ENCODE results near the gene SUGT1. TPM values are rescaled to one million over a fixed set of nuclear protein-coding genes. Genes with fewer than 3 reads are reported as not detected.

SUGT1 gene
- total and polyA plus RNA-seq, 10 of the 15 experiments (the other 5 are each of a cell fraction or from before 2014, with no cell fraction given) = 46.7 to 122 (median 77.3) TPM

DNA sequence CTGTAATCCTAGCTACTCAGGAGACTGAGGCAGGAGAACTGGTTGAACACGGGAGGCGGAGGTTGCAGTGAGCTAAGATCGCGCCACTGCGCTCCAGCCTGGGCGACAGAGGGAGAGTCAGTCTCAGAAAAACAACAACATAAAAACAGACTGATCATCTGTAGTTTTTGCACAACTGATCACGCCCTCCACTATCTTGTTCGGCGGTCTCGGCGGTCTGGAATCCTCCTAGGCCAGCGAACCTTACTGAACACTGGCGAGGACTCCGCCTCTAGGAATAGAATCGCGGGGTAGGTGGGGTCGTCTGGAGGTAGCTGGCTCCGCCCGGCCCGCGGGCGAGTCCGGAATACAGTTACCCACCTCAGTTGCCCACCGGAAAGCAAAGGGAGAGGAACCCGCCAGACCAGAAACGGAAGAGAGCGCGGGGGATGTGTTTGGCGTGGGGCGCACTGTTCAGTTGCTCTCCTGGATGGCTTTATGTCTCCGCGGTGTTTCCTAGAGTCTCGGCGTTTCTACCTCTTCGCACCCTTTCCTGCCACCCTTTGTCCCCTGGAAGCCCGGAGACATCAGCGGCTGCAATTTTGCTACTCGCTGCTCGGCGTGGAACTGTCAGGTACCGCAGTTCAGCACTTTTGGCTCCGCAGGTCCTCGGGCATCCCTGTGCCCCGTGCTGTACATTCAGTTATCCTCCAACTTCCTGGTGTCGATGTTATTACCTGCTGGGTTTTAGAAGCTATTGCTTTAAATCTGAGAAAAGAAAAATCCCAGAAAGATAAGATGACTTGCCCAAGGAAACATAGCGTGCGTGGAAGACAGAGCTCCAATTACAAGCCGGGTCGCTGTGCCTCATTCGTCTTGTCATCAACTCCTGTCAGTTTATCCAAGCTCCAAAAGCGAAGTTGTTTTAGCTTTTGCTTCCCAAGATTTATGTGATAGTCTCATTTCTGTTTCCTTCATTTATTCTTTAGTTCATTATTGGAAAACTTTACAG lies 35.3 kb upstream of the SUGT1 start (continued):
- TF ChIP-seq, protein P1, sequence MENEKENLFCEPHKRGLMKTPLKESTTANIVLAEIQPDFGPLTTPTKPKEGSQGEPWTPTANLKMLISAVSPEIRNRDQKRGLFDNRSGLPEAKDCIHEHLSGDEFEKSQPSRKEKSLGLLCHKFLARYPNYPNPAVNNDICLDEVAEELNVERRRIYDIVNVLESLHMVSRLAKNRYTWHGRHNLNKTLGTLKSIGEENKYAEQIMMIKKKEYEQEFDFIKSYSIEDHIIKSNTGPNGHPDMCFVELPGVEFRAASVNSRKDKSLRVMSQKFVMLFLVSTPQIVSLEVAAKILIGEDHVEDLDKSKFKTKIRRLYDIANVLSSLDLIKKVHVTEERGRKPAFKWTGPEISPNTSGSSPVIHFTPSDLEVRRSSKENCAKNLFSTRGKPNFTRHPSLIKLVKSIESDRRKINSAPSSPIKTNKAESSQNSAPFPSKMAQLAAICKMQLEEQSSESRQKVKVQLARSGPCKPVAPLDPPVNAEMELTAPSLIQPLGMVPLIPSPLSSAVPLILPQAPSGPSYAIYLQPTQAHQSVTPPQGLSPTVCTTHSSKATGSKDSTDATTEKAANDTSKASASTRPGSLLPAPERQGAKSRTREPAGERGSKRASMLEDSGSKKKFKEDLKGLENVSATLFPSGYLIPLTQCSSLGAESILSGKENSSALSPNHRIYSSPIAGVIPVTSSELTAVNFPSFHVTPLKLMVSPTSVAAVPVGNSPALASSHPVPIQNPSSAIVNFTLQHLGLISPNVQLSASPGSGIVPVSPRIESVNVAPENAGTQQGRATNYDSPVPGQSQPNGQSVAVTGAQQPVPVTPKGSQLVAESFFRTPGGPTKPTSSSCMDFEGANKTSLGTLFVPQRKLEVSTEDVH (IDR thresholded peaks at IDR 0.05; ENCODE audit: low read depth, partially characterized antibody) = peak; percentile 88
- TF ChIP-seq, protein P2, sequence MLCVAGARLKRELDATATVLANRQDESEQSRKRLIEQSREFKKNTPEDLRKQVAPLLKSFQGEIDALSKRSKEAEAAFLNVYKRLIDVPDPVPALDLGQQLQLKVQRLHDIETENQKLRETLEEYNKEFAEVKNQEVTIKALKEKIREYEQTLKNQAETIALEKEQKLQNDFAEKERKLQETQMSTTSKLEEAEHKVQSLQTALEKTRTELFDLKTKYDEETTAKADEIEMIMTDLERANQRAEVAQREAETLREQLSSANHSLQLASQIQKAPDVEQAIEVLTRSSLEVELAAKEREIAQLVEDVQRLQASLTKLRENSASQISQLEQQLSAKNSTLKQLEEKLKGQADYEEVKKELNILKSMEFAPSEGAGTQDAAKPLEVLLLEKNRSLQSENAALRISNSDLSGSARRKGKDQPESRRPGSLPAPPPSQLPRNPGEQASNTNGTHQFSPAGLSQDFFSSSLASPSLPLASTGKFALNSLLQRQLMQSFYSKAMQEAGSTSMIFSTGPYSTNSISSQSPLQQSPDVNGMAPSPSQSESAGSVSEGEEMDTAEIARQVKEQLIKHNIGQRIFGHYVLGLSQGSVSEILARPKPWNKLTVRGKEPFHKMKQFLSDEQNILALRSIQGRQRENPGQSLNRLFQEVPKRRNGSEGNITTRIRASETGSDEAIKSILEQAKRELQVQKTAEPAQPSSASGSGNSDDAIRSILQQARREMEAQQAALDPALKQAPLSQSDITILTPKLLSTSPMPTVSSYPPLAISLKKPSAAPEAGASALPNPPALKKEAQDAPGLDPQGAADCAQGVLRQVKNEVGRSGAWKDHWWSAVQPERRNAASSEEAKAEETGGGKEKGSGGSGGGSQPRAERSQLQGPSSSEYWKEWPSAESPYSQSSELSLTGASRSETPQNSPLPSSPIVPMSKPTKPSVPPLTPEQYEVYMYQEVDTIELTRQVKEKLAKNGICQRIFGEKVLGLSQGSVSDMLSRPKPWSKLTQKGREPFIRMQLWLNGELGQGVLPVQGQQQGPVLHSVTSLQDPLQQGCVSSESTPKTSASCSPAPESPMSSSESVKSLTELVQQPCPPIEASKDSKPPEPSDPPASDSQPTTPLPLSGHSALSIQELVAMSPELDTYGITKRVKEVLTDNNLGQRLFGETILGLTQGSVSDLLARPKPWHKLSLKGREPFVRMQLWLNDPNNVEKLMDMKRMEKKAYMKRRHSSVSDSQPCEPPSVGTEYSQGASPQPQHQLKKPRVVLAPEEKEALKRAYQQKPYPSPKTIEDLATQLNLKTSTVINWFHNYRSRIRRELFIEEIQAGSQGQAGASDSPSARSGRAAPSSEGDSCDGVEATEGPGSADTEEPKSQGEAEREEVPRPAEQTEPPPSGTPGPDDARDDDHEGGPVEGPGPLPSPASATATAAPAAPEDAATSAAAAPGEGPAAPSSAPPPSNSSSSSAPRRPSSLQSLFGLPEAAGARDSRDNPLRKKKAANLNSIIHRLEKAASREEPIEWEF (IDR thresholded peaks at IDR 0.05; ENCODE audit: insufficient replicate concordance, low read depth, low read length) = no peak
- TF ChIP-seq BACH1 (IDR thresholded peaks at IDR 0.05; ENCODE audit: borderline replicate concordance) = no peak; the same call in 1 of the 2 replicates
- peak; percentile 92 for TF ChIP-seq MXI1 (IDR thresholded peaks at IDR 0.05; ENCODE audit: low read depth, low read length)
- TF ChIP-seq, protein P3, sequence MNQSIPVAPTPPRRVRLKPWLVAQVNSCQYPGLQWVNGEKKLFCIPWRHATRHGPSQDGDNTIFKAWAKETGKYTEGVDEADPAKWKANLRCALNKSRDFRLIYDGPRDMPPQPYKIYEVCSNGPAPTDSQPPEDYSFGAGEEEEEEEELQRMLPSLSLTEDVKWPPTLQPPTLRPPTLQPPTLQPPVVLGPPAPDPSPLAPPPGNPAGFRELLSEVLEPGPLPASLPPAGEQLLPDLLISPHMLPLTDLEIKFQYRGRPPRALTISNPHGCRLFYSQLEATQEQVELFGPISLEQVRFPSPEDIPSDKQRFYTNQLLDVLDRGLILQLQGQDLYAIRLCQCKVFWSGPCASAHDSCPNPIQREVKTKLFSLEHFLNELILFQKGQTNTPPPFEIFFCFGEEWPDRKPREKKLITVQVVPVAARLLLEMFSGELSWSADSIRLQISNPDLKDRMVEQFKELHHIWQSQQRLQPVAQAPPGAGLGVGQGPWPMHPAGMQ (IDR thresholded peaks at IDR 0.05; ENCODE audit: borderline replicate concordance) = no peak
- TF ChIP-seq, protein P4, sequence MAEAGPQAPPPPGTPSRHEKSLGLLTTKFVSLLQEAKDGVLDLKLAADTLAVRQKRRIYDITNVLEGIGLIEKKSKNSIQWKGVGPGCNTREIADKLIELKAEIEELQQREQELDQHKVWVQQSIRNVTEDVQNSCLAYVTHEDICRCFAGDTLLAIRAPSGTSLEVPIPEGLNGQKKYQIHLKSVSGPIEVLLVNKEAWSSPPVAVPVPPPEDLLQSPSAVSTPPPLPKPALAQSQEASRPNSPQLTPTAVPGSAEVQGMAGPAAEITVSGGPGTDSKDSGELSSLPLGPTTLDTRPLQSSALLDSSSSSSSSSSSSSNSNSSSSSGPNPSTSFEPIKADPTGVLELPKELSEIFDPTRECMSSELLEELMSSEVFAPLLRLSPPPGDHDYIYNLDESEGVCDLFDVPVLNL (IDR thresholded peaks at IDR 0.05; ENCODE audit: low read depth, low read length) = no peak
- TF ChIP-seq ETV6 (conservative IDR thresholded peaks at IDR 0.05 in 1 of 2, IDR thresholded peaks at IDR 0.05 in 1 of 2; ENCODE audit: borderline replicate concordance in 1 of 2, low read depth in 1 of 2) = no peak
- peak; percentile 77; the same call in 1 of the 2 replicates for TF ChIP-seq TARDBP (IDR thresholded peaks at IDR 0.05; ENCODE audit: borderline replicate concordance)
- TF ChIP-seq ZNF384 (IDR thresholded peaks at IDR 0.05; ENCODE audit: borderline replicate concordance, low read depth, low read length) = no peak
- peak; percentile 73 for TF ChIP-seq SIX5 (IDR thresholded peaks at IDR 0.05; ENCODE audit: low read depth, low read length, severe bottlenecking)
- TF ChIP-seq POU2F2 (IDR thresholded peaks at IDR 0.05; ENCODE audit: borderline replicate concordance, low read depth, low read length) = peak; percentile 91
- no peak for TF ChIP-seq MYC (IDR thresholded peaks at IDR 0.05; ENCODE audit: insufficient read depth, insufficient read length, insufficient replicate concordance, low read length, severe bottlenecking)
- TF ChIP-seq, protein P5, sequence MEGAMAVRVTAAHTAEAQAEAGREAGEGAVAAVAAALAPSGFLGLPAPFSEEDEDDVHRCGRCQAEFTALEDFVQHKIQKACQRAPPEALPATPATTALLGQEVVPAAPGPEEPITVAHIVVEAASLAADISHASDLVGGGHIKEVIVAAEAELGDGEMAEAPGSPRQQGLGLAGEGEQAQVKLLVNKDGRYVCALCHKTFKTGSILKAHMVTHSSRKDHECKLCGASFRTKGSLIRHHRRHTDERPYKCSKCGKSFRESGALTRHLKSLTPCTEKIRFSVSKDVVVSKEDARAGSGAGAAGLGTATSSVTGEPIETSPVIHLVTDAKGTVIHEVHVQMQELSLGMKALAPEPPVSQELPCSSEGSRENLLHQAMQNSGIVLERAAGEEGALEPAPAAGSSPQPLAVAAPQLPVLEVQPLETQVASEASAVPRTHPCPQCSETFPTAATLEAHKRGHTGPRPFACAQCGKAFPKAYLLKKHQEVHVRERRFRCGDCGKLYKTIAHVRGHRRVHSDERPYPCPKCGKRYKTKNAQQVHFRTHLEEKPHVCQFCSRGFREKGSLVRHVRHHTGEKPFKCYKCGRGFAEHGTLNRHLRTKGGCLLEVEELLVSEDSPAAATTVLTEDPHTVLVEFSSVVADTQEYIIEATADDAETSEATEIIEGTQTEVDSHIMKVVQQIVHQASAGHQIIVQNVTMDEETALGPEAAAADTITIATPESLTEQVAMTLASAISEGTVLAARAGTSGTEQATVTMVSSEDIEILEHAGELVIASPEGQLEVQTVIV (IDR thresholded peaks at IDR 0.05; ENCODE audit: borderline replicate concordance, partially characterized antibody) = no peak

Measured in GM12878 (cell line).